HAP-1 (cell line): ENCODE data around the gene TPST1.
"Not testable (repeated sequence)": the region's sequence is repeated elsewhere in the genome, so short reads cannot be mapped to it uniquely, and the experiment has no call there.

ENCODE experiments used
- DNase-seq, 2 experiments: peaks; one replicate each; pipeline ENCODE4 v3.0.0-alpha.2; 2016 to 2020; ENCODE audit warnings: low spot score in 2 of 2
- H3K27me3 ChIP-seq: fragments of 250-450 bp; sonication (Bioruptor Pico); 2 replicates; pipeline ENCODE4 v1.5.1; 2020; ENCODE audit warnings: low read depth, mild to moderate bottlenecking, moderate library complexity
- H3K36me3 ChIP-seq: fragments of 250-450 bp; sonication (Bioruptor Pico); replicated peaks from 2 replicates; pipeline ENCODE4 v1.5.1; 2020; ENCODE audit warnings: mild to moderate bottlenecking
- H3K4me1 ChIP-seq: fragments of 250-450 bp; sonication (Bioruptor Pico); 2 replicates; pipeline ENCODE4 v1.5.1; 2020; ENCODE audit warnings: mild to moderate bottlenecking
- H3K4me3 ChIP-seq: fragments of 250-450 bp; sonication (Bioruptor Pico); 2 replicates; pipeline ENCODE4 v1.5.1; 2020; ENCODE audit warnings: mild to moderate bottlenecking, moderate library complexity
- H3K9me3 ChIP-seq: fragments of 250-450 bp; sonication (Bioruptor Pico); 2 replicates; pipeline ENCODE4 v1.5.1; 2020; ENCODE audit warnings: mild to moderate bottlenecking, moderate library complexity
- in situ Hi-C: fragments of 300-500 bp; cut with MboI; formaldehyde crosslinking; loops from 3 replicates; pipeline ENCODE4 v1.14.3; 2020; ENCODE audit warnings: low sequenced_read_pairs, inconsistent platforms, mixed read lengths

The TPST1 gene

DNA sequence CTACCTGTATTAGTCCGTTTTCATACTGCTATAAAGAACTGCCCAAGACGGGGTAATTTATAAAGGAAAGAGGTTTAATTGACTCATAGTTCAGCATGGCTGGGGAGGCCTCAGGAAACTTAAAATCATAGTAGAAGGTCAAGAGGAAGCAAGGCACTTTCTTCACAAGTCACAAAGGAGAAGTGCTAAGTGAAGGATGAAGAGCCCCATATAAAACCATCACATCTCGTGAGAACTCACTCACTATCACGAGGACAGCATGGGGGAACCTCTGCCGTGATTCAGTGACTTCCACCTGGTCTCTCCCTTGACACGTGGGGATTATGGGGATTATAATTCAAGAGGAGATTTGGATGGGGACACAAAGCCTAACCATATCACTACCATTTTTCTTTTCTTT, 119.9 kb downstream of the TPST1 start:
- H3K4me1 ChIP-seq, in situ Hi-C loops, H3K27me3 ChIP-seq, H3K36me3 ChIP-seq, H3K4me3 ChIP-seq, H3K9me3 ChIP-seq, DNase-seq: not testable (repeated sequence)

- no peaks in the 10 kb centered on the region for H3K27me3 ChIP-seq
- H3K4me3 ChIP-seq: no peak overlapping the region
- no peak for DNase-seq
- peaks cover 3% of the 10 kb centered on the region for H3K9me3 ChIP-seq
- in situ Hi-C loops: no loop called here
- peaks cover 9% of the 10 kb centered on the region for H3K4me1 ChIP-seq
- no peaks in the 10 kb centered on the region; the same call in 1 of the 2 replicates for H3K36me3 ChIP-seq
Observed at GRCh38 chr7:66326501-66327215, 121.5 kb downstream of the TPST1 start.

GRCh38 chr7:66330961-66331360, 125.8 kb downstream of the TPST1 start:
- H3K4me3 ChIP-seq: no peak overlapping the region
- no peak for DNase-seq
- in situ Hi-C loops: no loop called here

GRCh38 chr7:66331883-66332282, 126.7 kb downstream of the TPST1 start:
- in situ Hi-C loops: no loop called here
- H3K27me3 ChIP-seq: no peaks in the 10 kb centered on the region
- H3K36me3 ChIP-seq: no peaks in the 10 kb centered on the region; the same call in 1 of the 2 replicates
- H3K4me3 ChIP-seq: no peak overlapping the region
- no peaks in the 10 kb centered on the region for H3K9me3 ChIP-seq
- no peak for DNase-seq
- H3K4me1 ChIP-seq: no peaks in the 10 kb centered on the region

More at GRCh38 chr7:66330961-66331360, 125.8 kb downstream of the TPST1 start:
- Histone ChIP-seq H3K36me3 (no peaks in the 10 kb centered on the region), H3K27me3 (no peaks in the 10 kb centered on the region), H3K4me1 (no peaks in the 10 kb centered on the region), H3K9me3 (no peaks in the 10 kb centered on the region)

DNA sequence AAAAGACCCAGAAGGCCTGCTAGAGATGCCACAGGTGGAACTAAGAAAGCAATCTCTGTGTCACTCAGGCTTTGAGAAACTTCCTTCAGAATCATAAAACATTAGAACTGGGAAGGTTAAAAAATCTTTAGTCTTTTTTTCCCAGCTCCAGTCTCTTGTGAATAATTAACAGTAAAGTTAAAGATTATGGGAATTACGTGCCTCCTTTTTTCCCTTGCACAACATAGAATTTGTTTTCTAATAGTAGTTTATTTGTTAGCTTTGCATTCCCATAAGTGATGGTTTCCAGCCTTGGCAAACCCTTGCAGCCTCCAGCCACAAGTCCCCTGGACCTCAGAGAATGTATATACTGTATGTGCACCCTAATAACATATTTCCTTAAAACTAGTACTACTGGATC, 128.3 kb downstream of the TPST1 start:
- no peaks in the 10 kb centered on the region; the same call in 1 of the 2 replicates for H3K9me3 ChIP-seq
- in situ Hi-C loops: no loop called here
- H3K36me3 ChIP-seq: no peaks in the 10 kb centered on the region; the same call in 1 of the 2 replicates
- no peaks in the 10 kb centered on the region for H3K27me3 ChIP-seq
- H3K4me3 ChIP-seq: no peak overlapping the region
- no peaks in the 10 kb centered on the region for H3K4me1 ChIP-seq
- DNase-seq: no peak

DNA sequence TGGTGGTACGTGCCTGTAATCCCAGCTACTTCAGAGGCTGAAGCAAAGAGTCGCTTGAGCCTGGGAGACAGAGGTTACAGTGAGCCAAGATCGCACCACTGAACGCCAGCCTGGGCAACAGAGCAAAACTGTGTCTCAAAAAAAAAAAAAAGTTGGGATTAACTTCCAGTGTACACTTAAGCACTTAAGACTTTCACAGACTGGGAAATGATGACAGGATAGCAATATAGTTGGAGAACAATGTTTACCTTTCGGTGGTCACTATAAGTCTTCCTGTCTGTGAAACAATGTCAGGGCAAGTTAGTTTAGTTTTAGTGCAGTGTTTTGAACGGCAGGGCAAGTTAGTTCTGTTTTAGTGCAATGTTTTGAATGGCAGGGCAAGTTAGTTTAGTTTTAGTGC, 130.2 kb downstream of the TPST1 start:
- H3K9me3 ChIP-seq: no peaks in the 10 kb centered on the region; the same call in 1 of the 2 replicates
- in situ Hi-C loops: no loop called here

DNA sequence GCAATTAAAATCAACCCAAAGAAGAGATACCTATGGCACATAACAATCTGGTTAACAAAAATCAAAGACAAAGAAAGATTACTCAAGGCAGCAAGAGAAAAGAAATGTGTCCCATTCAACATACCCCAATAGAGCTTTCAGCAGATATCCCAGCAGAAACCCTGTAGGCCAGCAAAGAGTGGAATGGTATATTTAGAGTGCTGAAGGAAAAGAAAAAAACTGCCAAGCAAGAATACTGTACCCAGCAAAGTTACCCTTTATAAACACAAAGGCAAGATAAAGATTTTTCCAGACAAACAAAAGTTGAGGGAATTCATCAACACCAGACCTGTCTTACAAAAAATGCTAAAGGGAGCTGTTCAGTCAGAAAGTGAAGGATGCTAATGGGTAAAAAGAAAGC, 131.6 kb downstream of the TPST1 start:
- no peak overlapping the region for H3K4me3 ChIP-seq
- no peak for DNase-seq
- no peaks in the 10 kb centered on the region; the same call in 1 of the 2 replicates for H3K36me3 ChIP-seq
- in situ Hi-C loops: no loop called here
- H3K27me3 ChIP-seq: no peaks in the 10 kb centered on the region
- no peaks in the 10 kb centered on the region for H3K4me1 ChIP-seq
- H3K9me3 ChIP-seq: peaks cover 2% of the 10 kb centered on the region; the same call in 1 of the 2 replicates

More for the DNA sequence above, 130.2 kb downstream of the TPST1 start:
- DNase-seq: no peak
- Histone ChIP-seq H3K4me3 (no peak overlapping the region), H3K36me3 (no peaks in the 10 kb centered on the region; the same call in 1 of the 2 replicates), H3K27me3 (no peaks in the 10 kb centered on the region), H3K4me1 (no peaks in the 10 kb centered on the region)

DNA sequence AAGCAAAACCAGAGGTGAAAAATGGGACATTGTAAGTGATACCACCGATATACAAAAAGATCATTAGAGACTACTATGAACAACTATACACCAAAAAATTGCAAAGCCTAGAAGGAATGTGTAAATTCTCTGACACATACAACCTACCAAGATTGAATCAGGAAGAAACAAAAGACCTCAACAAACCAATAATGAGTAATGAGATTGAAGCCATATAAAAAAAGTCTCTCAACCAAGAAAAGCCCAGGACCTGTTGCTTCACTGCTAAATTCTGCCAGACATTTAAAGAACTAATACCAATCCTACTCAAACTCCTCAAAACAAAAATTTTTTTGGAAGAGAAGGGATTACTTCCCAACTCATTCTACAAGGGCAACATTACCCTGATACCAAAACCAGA, 134.0 kb downstream of the TPST1 start:
- Histone ChIP-seq H3K27me3 (no peaks in the 10 kb centered on the region), H3K4me1 (no peaks in the 10 kb centered on the region), H3K4me3 (no peak overlapping the region), H3K36me3 (no peaks in the 10 kb centered on the region; the same call in 1 of the 2 replicates), H3K9me3 (peaks cover 2% of the 10 kb centered on the region; the same call in 1 of the 2 replicates)
- in situ Hi-C loops: no loop called here
- no peak for DNase-seq

- in situ Hi-C loops: no loop called here
- DNase-seq: no peak
- Histone ChIP-seq H3K4me1 (no peaks in the 10 kb centered on the region), H3K27me3 (no peaks in the 10 kb centered on the region), H3K9me3 (peaks cover 2% of the 10 kb centered on the region; the same call in 1 of the 2 replicates), H3K36me3 (no peaks in the 10 kb centered on the region), H3K4me3 (no peak overlapping the region)
Observed at GRCh38 chr7:66344166-66344565, 139.0 kb downstream of the TPST1 start.

- Histone ChIP-seq H3K9me3 (no peaks in the 10 kb centered on the region), H3K4me3 (no peak overlapping the region), H3K27me3 (no peaks in the 10 kb centered on the region), H3K36me3 (no peaks in the 10 kb centered on the region), H3K4me1 (no peaks in the 10 kb centered on the region)
- in situ Hi-C loops: no loop called here
- DNase-seq: no peak
Observed at GRCh38 chr7:66348531-66348930, 143.4 kb downstream of the TPST1 start.

GRCh38 chr7:66348959-66349358, 143.8 kb downstream of the TPST1 start:
- Histone ChIP-seq H3K36me3 (no peaks in the 10 kb centered on the region), H3K4me1 (no peaks in the 10 kb centered on the region), H3K9me3 (no peaks in the 10 kb centered on the region), H3K27me3 (no peaks in the 10 kb centered on the region), H3K4me3 (no peak overlapping the region)
- DNase-seq: no peak
- in situ Hi-C loops: no loop called here

DNA sequence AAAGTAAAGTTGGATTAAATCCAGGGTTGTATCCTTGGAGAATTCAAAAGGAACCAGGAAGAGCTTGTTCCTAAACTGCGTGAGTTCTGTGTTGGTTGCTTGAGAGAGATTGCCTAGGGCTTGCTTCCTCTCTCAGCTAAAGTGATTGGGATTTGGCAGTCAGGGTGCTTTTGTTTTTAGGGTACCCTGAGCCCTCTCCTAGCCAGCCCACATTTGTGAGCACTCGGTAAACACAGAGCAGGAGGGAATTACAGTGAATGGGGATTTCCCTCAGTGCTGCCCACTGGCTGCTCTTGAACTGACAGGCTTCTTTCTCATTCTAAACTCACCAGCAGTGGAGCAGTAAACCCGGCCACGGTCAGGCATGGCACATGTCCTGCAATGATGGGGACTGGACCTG, 146.9 kb downstream of the TPST1 start:
- no peaks in the 10 kb centered on the region for H3K36me3 ChIP-seq
- no peaks in the 10 kb centered on the region for H3K4me1 ChIP-seq
- no peak overlapping the region for H3K4me3 ChIP-seq
- no peaks in the 10 kb centered on the region for H3K9me3 ChIP-seq
- H3K27me3 ChIP-seq: no peaks in the 10 kb centered on the region
- in situ Hi-C loops: no loop called here
- DNase-seq: no peak

DNA sequence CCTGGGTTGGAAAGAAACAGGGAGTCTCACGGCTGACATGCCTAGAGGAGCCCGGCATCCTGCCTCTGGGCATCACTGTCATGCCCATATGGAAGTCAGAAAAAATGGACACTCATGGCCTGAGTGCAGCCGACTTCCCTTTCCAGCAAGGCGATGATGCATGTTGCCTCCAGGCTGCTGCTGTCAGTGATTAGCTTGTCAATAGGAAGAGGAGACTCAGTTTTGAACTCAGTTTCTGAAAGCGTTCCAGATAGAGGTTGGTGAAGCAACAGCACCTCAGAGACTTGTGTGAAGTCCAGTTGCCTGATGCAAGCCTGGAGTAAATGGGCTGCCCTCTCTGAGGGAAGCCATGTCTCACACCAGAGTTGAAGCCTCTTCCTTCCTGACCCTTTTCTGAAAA, 148.4 kb downstream of the TPST1 start:
- in situ Hi-C loops: no loop called here
- H3K4me1 ChIP-seq: no peaks in the 10 kb centered on the region
- no peaks in the 10 kb centered on the region for H3K27me3 ChIP-seq
- no peaks in the 10 kb centered on the region for H3K36me3 ChIP-seq
- no peak overlapping the region for H3K4me3 ChIP-seq
- no peak for DNase-seq
- no peaks in the 10 kb centered on the region for H3K9me3 ChIP-seq

GRCh38 chr7:66355756-66356155, 150.6 kb downstream of the TPST1 start:
- no peak overlapping the region for H3K4me3 ChIP-seq
- H3K36me3 ChIP-seq: no peaks in the 10 kb centered on the region
- no peaks in the 10 kb centered on the region for H3K9me3 ChIP-seq
- no peak for DNase-seq
- no peaks in the 10 kb centered on the region for H3K27me3 ChIP-seq
- no peaks in the 10 kb centered on the region for H3K4me1 ChIP-seq
- in situ Hi-C loops: no loop called here
